Neural progenitor cell (in vitro differentiated cells): Measurements from ENCODE around the gene GEMIN8.

Experiments used
- CTCF ChIP-seq: fragments of 200-600 bp; sonication (generic); IDR thresholded peaks from 2 replicates; pipeline ENCODE4 v1.5.1; 2017; ENCODE audit warnings: antibody characterized with exemption, mild to moderate bottlenecking
- EZH2 ChIP-seq: fragments of 200-600 bp; sonication (generic); IDR thresholded peaks from 2 replicates; pipeline ENCODE4 v1.6.1; 2017; ENCODE audit warnings: antibody characterized with exemption, mild to moderate bottlenecking, moderate library complexity
- EZH2phosphoT487 ChIP-seq: fragments of 200-600 bp; sonication (generic); IDR thresholded peaks from 2 replicates; pipeline ENCODE4 v1.6.1; 2017; ENCODE audit warnings: antibody characterized with exemption

- TF ChIP-seq CTCF: no peak
- no peak for TF ChIP-seq EZH2phosphoT487
- no peak for TF ChIP-seq EZH2
These were observed 33.0 kb downstream of the GEMIN8 start for GRCh38 chrX:13996650-13997049.
